SK-N-SH (cell line): ENCODE data around the gene PAM. TPM values are rescaled to one million over a fixed set of nuclear protein-coding genes. Genes with fewer than 3 reads are reported as not detected.

Experiments used
- CTCF ChIA-PET: fragments of 300-600, 350-600 bp; formaldehyde crosslinking; extraction: SDS; loops from one replicate; lab custom pipeline; 2021; lab: Yijun Ruan, JAX
- POLR2A ChIA-PET: fragments of 350-600 bp; sonication (Branson Sonifier 250); formaldehyde crosslinking; extraction: SDS; loops from one replicate; lab custom pipeline; 2020; ENCODE audit warnings: antibody characterized with exemption, inconsistent platforms; lab: Yijun Ruan, JAX
- DNase-seq: peaks from one replicate; pipeline ENCODE4 v3.0.0; 2012
- H2AFZ ChIP-seq: fragments of 200-600 bp; sonication (generic); 2 replicates; pipeline ENCODE4 v1.8.1; 2016; ENCODE audit warnings: antibody characterized with exemption, mild to moderate bottlenecking, low read depth
- H3F3A ChIP-seq: fragments of 200-600 bp; sonication (generic); replicated peaks from 2 replicates; pipeline ENCODE3; 2016; ENCODE audit warnings: antibody characterized with exemption, mild to moderate bottlenecking; ENCODE audit not compliant: insufficient read depth
- H3K27ac ChIP-seq, 2 experiments: fragments of 200-500 bp in 1 of 2; fragments of 200-600 bp in 1 of 2; sonication (Bioruptor generic) in 1 of 2; sonication (generic), shearing (Covaris generic) in 1 of 2; 2 replicates each; pipeline versions ENCODE4 v1.5.1 to v1.6.1; 2014 to 2016; ENCODE audit warnings: low read depth in 2 of 2, inconsistent platforms in 1 of 2, low read length in 1 of 2, mild to moderate bottlenecking in 1 of 2, mixed read lengths in 1 of 2
- H3K27me3 ChIP-seq: fragments of 200-600 bp; sonication (generic), shearing (Covaris generic); 2 replicates; pipeline ENCODE4 v1.6.1; 2016; ENCODE audit warnings: mixed run types; ENCODE audit not compliant: insufficient read depth
- H3K36me3 ChIP-seq, 2 experiments: fragments of 200-500 bp in 1 of 2; fragments of 200-600 bp in 1 of 2; sonication (Bioruptor generic) in 1 of 2; sonication (generic) in 1 of 2; replicated peaks in 1 of 2; 2 replicates each; pipeline versions ENCODE3 to v1.5.1; 2014 to 2016; ENCODE audit warnings: low read length in 1 of 2, mild to moderate bottlenecking in 1 of 2; ENCODE audit not compliant: insufficient read depth in 2 of 2, control insufficient read depth in 1 of 2
- H3K4me1 ChIP-seq, 2 experiments: fragments of 200-500 bp in 1 of 2; fragments of 200-600 bp in 1 of 2; sonication (Bioruptor generic) in 1 of 2; sonication (generic), shearing (Covaris generic) in 1 of 2; 2 replicates each; pipeline versions ENCODE4 v1.5.1 to v1.6.1; 2014 to 2016; ENCODE audit warnings: low read depth in 1 of 2, low read length in 1 of 2, mixed run types in 1 of 2; ENCODE audit not compliant: insufficient read depth in 2 of 2, control insufficient read depth in 1 of 2
- H3K4me2 ChIP-seq: fragments of 200-600 bp; sonication (generic), shearing (Covaris generic); 2 replicates; pipeline ENCODE4 v1.6.1; 2017; ENCODE audit warnings: mixed run types
- H3K4me3 ChIP-seq, 2 experiments: fragments of 200-500 bp in 1 of 2; fragments of 200-600 bp in 1 of 2; sonication (Bioruptor generic) in 1 of 2; sonication (generic), shearing (Covaris generic) in 1 of 2; 2 replicates each; pipeline versions ENCODE4 v1.5.1 to v1.8.1; 2014 to 2016; ENCODE audit warnings: low read depth in 2 of 2, inconsistent platforms in 1 of 2, low read length in 1 of 2, mild to moderate bottlenecking in 1 of 2, mixed read lengths in 1 of 2, moderate library complexity in 1 of 2
- H3K79me2 ChIP-seq: fragments of 200-600 bp; sonication (generic); 2 replicates; pipeline ENCODE4 v1.8.1; 2017; ENCODE audit warnings: mild to moderate bottlenecking; ENCODE audit not compliant: insufficient read depth
- H3K9ac ChIP-seq: fragments of 200-600 bp; sonication (generic); 2 replicates; pipeline ENCODE4 v1.6.1; 2017; ENCODE audit warnings: mixed run types
- H3K9me2 ChIP-seq: fragments of 200-600 bp; sonication (generic); 2 replicates; pipeline ENCODE4 v1.6.1; 2017; ENCODE audit warnings: mixed run types
- H3K9me3 ChIP-seq: fragments of 200-600 bp; sonication (generic); 2 replicates; pipeline ENCODE4 v1.6.1; 2017; ENCODE audit warnings: mixed run types, mild to moderate bottlenecking, moderate library complexity
- H4K20me1 ChIP-seq: fragments of 200-600 bp; sonication (generic); 2 replicates; pipeline ENCODE4 v1.6.1; 2017; ENCODE audit warnings: mild to moderate bottlenecking, mixed run types; ENCODE audit not compliant: insufficient read depth
- EZH2phosphoT487 ChIP-seq: fragments of 200-600 bp; sonication (generic); IDR thresholded peaks from 2 replicates; pipeline ENCODE4 v1.6.1; 2017; ENCODE audit warnings: low read depth, mixed run types, mild to moderate bottlenecking, antibody characterized with exemption, moderate library complexity, borderline replicate concordance
- FOSL2 ChIP-seq: IDR thresholded peaks from 2 replicates; pipeline ENCODE4 v1.4.0; 2012; ENCODE audit warnings: low read depth, mild to moderate bottlenecking, moderate library complexity, borderline replicate concordance
- FOXJ3 ChIP-seq: sonication (generic); formaldehyde crosslinking; IDR thresholded peaks from 2 replicates; pipeline ENCODE4 v1.5.1; 2020; ENCODE audit warnings: mild to moderate bottlenecking, missing genetic modification reagents
- GATA2 ChIP-seq: sonication (generic); formaldehyde crosslinking; IDR thresholded peaks from 2 replicates; pipeline ENCODE4 v1.5.0; 2020; ENCODE audit warnings: mild to moderate bottlenecking, missing genetic modification reagents
- RAD21 ChIP-seq: IDR thresholded peaks from 2 replicates; pipeline ENCODE4 v1.6.1; 2012; ENCODE audit warnings: mild to moderate bottlenecking, low read length
- RFX5 ChIP-seq: IDR thresholded peaks from 2 replicates; pipeline ENCODE4 v1.6.1; 2012; ENCODE audit warnings: mild to moderate bottlenecking, improper control_type of control experiment, low read length
- TAF1 ChIP-seq: IDR thresholded peaks from 2 replicates; pipeline ENCODE4 v1.6.1; 2012; ENCODE audit warnings: low read depth, mild to moderate bottlenecking, low read length, moderate library complexity, borderline replicate concordance
- WGBS: methylation state at CpG from one replicate; pipeline ENCODE4 v1.1.6; 2017; ENCODE audit warnings: low lambda C conversion rate; 5-methylcytosine and 5-hydroxymethylcytosine counted together
- polyA plus RNA-seq, 3 experiments: library from polyadenylated mRNA; depleted of rRNA; stranded (reverse); fragments of >200 nt; gene quantifications; 2 replicates each; pipeline ENCODE4 v1.2.3, GENCODE V29; 2012
- TF ChIP-seq, protein P1 (sequence below): IDR thresholded peaks from 2 replicates; pipeline ENCODE4; 2012
- TF ChIP-seq, protein P2 (sequence below): IDR thresholded peaks from 2 replicates; pipeline ENCODE4 v1.4.0; 2012; ENCODE audit warnings: low read depth, borderline replicate concordance

PAM gene
- polyA plus RNA-seq, 1 of the 3 experiments (the other 2 are of a cell fraction), result 507 TPM

- H3K9me3 ChIP-seq, result no peaks in the 10 kb centered on the region
- CTCF ChIA-PET, result interaction anchor here (1.3 kb wide), 1 partner anchor 21 kb away, joined by 4 read pairs; no protein-coding TSS in a partner anchor
- POLR2A ChIA-PET, result no interaction called here
Observed at GRCh38 chr5:103019804-103020203, 264.7 kb downstream of the PAM start.

DNA sequence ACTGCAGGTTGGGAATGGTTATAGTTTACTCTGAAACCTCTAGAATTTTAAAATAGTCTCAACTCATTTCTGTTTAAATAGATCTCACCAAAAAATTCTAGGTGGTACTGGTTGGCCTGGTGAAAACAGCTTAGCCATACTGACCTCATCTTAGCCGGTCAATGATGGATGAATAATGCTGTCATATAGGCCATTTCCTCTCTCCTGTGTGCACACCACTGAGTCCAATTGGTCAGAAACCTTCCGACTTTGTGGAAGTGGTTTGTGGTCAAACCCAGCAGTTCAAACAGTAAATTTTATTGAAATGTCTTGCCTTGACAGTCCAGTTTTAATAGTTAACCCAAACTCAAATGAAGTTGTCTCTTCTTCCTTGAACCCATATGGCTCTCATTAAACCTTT is 266.2 kb downstream of the PAM start:
- Histone ChIP-seq H3K27ac (no peak overlapping the region), H3K4me1 (peaks cover 0 to under 1% of the 10 kb centered on the region in 2 experiments; a peak in 1 of 4 replicates), H4K20me1 (no peaks in the 10 kb centered on the region), H2AFZ (no peak overlapping the region), H3K36me3 (peaks cover 89 to 97% of the 10 kb centered on the region in 2 experiments), H3K9me2 (no peaks in the 10 kb centered on the region), H3K4me3 (no peak overlapping the region), H3K79me2 (no peaks in the 10 kb centered on the region), H3K9ac (no peak overlapping the region), H3K9me3 (no peaks in the 10 kb centered on the region), H3F3A (no peaks in the 10 kb centered on the region), H3K4me2 (no peak overlapping the region), H3K27me3 (no peaks in the 10 kb centered on the region)
- no peak for DNase-seq
- CTCF ChIA-PET, result interaction anchor here (0.9 kb wide), 1 partner anchor 11 kb away, joined by 3 read pairs; no protein-coding TSS in a partner anchor
- WGBS, result 44% methylated on average over 2 of the region's 2 CpGs
- TF ChIP-seq, protein P1, sequence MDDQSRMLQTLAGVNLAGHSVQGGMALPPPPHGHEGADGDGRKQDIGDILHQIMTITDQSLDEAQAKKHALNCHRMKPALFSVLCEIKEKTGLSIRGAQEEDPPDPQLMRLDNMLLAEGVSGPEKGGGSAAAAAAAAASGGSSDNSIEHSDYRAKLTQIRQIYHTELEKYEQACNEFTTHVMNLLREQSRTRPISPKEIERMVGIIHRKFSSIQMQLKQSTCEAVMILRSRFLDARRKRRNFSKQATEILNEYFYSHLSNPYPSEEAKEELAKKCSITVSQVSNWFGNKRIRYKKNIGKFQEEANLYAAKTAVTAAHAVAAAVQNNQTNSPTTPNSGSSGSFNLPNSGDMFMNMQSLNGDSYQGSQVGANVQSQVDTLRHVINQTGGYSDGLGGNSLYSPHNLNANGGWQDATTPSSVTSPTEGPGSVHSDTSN, result 0 out of 2 replicates have a peak, but pooled peaks have one; percentile 17
- TF ChIP-seq, protein P2, sequence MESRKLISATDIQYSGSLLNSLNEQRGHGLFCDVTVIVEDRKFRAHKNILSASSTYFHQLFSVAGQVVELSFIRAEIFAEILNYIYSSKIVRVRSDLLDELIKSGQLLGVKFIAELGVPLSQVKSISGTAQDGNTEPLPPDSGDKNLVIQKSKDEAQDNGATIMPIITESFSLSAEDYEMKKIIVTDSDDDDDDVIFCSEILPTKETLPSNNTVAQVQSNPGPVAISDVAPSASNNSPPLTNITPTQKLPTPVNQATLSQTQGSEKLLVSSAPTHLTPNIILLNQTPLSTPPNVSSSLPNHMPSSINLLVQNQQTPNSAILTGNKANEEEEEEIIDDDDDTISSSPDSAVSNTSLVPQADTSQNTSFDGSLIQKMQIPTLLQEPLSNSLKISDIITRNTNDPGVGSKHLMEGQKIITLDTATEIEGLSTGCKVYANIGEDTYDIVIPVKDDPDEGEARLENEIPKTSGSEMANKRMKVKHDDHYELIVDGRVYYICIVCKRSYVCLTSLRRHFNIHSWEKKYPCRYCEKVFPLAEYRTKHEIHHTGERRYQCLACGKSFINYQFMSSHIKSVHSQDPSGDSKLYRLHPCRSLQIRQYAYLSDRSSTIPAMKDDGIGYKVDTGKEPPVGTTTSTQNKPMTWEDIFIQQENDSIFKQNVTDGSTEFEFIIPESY, result no peak
- POLR2A ChIA-PET, result no interaction called here

More at GRCh38 chr5:103019804-103020203, 264.7 kb downstream of the PAM start:
- no peak overlapping the region for H3K4me2 ChIP-seq
- no peak overlapping the region for H3K9ac ChIP-seq
- H2AFZ ChIP-seq, result no peak overlapping the region
- no peaks in the 10 kb centered on the region for H3F3A ChIP-seq
- no peak overlapping the region for H3K27ac ChIP-seq
- peaks cover 0 to 5% of the 10 kb centered on the region in 2 experiments; a peak in 2 of 4 replicates for H3K4me1 ChIP-seq
- TF ChIP-seq EZH2phosphoT487 (no peak), RFX5 (no peak), FOSL2 (no peak), GATA2 (CRISPR knock-in tag) (no peak), FOXJ3 (CRISPR knock-in tag) (no peak), TAF1 (no peak), RAD21 (no peak)
- no peaks in the 10 kb centered on the region for H3K79me2 ChIP-seq
- H3K4me3 ChIP-seq, result no peak overlapping the region
- H4K20me1 ChIP-seq, result no peaks in the 10 kb centered on the region
- no peak for DNase-seq
- no peaks in the 10 kb centered on the region for H3K27me3 ChIP-seq
- WGBS, result 91% methylated on average over 1 of the region's 1 CpG
- H3K9me2 ChIP-seq, result no peaks in the 10 kb centered on the region
- peaks cover 91 to 96% of the 10 kb centered on the region in 2 experiments for H3K36me3 ChIP-seq
